Esophagus squamous epithelium (tissue), 4 donors: ENCODE results near the gene SOCS6.

Source experiments
- POLR2A ChIP-seq, 4 donors: fragments of 450-650 bp; IDR thresholded peaks; one replicate each; pipeline ENCODE4 v1.6.1; 2017; ENCODE audit warnings: antibody characterized with exemption in 4 of 4, mild to moderate bottlenecking in 4 of 4, moderate library complexity in 3 of 4
- TF ChIP-seq, protein P1 (sequence below), 6 experiments: fragments of 450-650 bp in 4 of 6; fragments of 200-600 bp in 2 of 6; sonication (generic) in 2 of 6; IDR thresholded peaks; one replicate each; pipeline ENCODE4 v1.5.1; 2016 to 2019; ENCODE audit warnings: antibody characterized with exemption in 6 of 6, mild to moderate bottlenecking in 4 of 6, moderate library complexity in 4 of 6

DNA sequence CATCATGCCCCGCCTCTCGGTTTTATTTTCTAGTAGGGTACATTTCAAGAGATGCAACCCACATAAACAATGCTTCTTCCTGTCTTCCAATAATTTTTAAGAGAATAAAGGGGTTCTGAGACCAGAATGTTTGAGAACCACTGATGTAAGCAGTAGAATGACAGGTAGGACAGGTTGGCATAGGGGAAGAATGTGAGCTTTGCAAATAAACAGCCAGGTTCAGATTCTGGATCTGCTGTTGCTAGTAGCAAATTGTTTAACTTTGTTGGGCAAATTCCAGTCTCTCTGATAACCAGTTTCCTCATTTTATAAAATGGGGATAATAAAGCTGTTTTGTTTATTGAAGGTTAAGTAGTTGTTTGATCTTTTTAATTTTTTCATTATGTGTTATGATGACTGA lies 32.8 kb downstream of the SOCS6 start:
- TF ChIP-seq, protein P1, sequence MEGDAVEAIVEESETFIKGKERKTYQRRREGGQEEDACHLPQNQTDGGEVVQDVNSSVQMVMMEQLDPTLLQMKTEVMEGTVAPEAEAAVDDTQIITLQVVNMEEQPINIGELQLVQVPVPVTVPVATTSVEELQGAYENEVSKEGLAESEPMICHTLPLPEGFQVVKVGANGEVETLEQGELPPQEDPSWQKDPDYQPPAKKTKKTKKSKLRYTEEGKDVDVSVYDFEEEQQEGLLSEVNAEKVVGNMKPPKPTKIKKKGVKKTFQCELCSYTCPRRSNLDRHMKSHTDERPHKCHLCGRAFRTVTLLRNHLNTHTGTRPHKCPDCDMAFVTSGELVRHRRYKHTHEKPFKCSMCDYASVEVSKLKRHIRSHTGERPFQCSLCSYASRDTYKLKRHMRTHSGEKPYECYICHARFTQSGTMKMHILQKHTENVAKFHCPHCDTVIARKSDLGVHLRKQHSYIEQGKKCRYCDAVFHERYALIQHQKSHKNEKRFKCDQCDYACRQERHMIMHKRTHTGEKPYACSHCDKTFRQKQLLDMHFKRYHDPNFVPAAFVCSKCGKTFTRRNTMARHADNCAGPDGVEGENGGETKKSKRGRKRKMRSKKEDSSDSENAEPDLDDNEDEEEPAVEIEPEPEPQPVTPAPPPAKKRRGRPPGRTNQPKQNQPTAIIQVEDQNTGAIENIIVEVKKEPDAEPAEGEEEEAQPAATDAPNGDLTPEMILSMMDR (IDR thresholded peaks at IDR 0.05) = no peak
- TF ChIP-seq POLR2A (IDR thresholded peaks at IDR 0.05) = no peak
